ENCODE measurements around the gene RGS8.

DNA sequence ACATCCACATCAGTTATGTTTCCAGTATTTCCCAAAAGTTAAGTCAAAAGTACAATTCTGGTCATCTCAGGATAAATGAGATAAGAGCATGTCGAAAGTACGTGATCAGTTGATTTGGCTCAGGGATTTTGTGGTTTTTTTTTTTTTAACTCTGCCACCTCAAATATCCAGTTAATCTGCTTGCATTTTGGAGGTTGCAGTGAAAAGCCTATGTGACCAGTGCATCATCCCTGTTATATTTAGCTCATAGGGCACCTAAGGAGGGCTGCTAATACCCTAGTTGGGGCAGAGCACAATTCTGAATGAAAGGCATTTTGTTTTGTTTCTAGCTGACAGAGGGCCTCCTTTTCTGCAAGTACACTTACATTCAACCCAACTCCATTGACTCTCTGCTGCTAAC lies 48.5 kb downstream of the RGS8 start:
- TF ChIP-seq, protein P1, sequence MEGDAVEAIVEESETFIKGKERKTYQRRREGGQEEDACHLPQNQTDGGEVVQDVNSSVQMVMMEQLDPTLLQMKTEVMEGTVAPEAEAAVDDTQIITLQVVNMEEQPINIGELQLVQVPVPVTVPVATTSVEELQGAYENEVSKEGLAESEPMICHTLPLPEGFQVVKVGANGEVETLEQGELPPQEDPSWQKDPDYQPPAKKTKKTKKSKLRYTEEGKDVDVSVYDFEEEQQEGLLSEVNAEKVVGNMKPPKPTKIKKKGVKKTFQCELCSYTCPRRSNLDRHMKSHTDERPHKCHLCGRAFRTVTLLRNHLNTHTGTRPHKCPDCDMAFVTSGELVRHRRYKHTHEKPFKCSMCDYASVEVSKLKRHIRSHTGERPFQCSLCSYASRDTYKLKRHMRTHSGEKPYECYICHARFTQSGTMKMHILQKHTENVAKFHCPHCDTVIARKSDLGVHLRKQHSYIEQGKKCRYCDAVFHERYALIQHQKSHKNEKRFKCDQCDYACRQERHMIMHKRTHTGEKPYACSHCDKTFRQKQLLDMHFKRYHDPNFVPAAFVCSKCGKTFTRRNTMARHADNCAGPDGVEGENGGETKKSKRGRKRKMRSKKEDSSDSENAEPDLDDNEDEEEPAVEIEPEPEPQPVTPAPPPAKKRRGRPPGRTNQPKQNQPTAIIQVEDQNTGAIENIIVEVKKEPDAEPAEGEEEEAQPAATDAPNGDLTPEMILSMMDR (IDR thresholded peaks at IDR 0.05; ENCODE audit: poor library complexity, severe bottlenecking): no peak
- no peak for TF ChIP-seq EP300 (conservative IDR thresholded peaks at IDR 0.05; ENCODE audit: poor library complexity, severe bottlenecking)
